GM12874 (cell line): ENCODE results near the gene NRDC.

Source experiments
- CTCF ChIP-seq: IDR thresholded peaks from 2 replicates; pipeline ENCODE4 v1.5.1; 2011; ENCODE audit warnings: low read depth, mild to moderate bottlenecking, control low read depth, low read length, moderate library complexity; ENCODE audit not compliant: insufficient read depth

The NRDC gene

GRCh38 chr1:51919684-51920083 is 41.2 kb upstream of the NRDC start:
- no peak for TF ChIP-seq CTCF

- TF ChIP-seq CTCF, result no peak
Observed at GRCh38 chr1:51916587-51917405, 38.3 kb upstream of the NRDC start.

- no peak for TF ChIP-seq CTCF
Observed at GRCh38 chr1:51915951-51916350, 37.4 kb upstream of the NRDC start.

- TF ChIP-seq CTCF, result no peak
Observed at GRCh38 chr1:51912881-51913280, 34.4 kb upstream of the NRDC start.

GRCh38 chr1:51910221-51911000 is 31.9 kb upstream of the NRDC start:
- no peak for TF ChIP-seq CTCF

GRCh38 chr1:51908499-51908898 is 30.0 kb upstream of the NRDC start:
- no peak for TF ChIP-seq CTCF

GRCh38 chr1:51907079-51907702 is 28.7 kb upstream of the NRDC start:
- TF ChIP-seq CTCF, result no peak
